H1 (cell line): ENCODE measurements around the gene S100A8. TPM values are rescaled to one million over a fixed set of nuclear protein-coding genes. Genes with fewer than 3 reads are reported as not detected.

ENCODE experiments used
- CTCF ChIA-PET: fragments of 300-600 bp; sonication (Branson Sonifier 250); formaldehyde crosslinking; loops from one replicate; lab custom pipeline; 2021; ENCODE audit not compliant: partially characterized antibody; lab: Charles Lee
- POLR2A ChIA-PET: fragments of 300-600 bp; sonication (Branson Sonifier 250); formaldehyde crosslinking; loops from one replicate; lab custom pipeline; 2021; ENCODE audit warnings: inconsistent platforms; ENCODE audit not compliant: partially characterized antibody; lab: Charles Lee
- DNase-seq, 2 experiments: peaks; one replicate each; pipeline versions ENCODE4 v3.0.0 to v3.0.0-alpha.2; 2010 to 2022; ENCODE audit warnings: low spot score in 2 of 2, low read depth in 1 of 2, mixed read lengths in 1 of 2
- FAIRE-seq: peaks from 2 replicates; lab custom pipeline; 2011; peaks lifted over from hg19 to GRCh38; lab: Jason Lieb, UNC
- H2AFZ ChIP-seq: 2 replicates; pipeline ENCODE4 v1.8.1; 2012; ENCODE audit warnings: low read length, inconsistent platforms
- H2AK5ac ChIP-seq: 2 replicates; pipeline ENCODE4 v1.6.1; 2013; ENCODE audit warnings: low read depth, low read length
- H2BK120ac ChIP-seq: replicated peaks from 2 replicates; pipeline ENCODE3; 2013; ENCODE audit warnings: low read depth, low read length, inconsistent platforms
- H2BK12ac ChIP-seq: 2 replicates; pipeline ENCODE4 v1.6.1; 2013; ENCODE audit warnings: low read depth, low read length
- H2BK15ac ChIP-seq: 2 replicates; pipeline ENCODE4 v1.6.1; 2013; ENCODE audit warnings: low read length
- H2BK20ac ChIP-seq: 2 replicates; pipeline ENCODE4 v1.6.1; 2013; ENCODE audit warnings: low read length
- H2BK5ac ChIP-seq: 2 replicates; pipeline ENCODE4 v1.6.1; 2013; ENCODE audit warnings: low read depth, low read length
- H3K14ac ChIP-seq: 2 replicates; pipeline ENCODE4 v1.6.1; 2013; ENCODE audit warnings: inconsistent platforms; ENCODE audit not compliant: insufficient read length
- H3K18ac ChIP-seq: 2 replicates; pipeline ENCODE4 v1.6.1; 2013; ENCODE audit warnings: low read length; ENCODE audit errors: extremely low read depth
- H3K23ac ChIP-seq: 2 replicates; pipeline ENCODE4 v1.6.1; 2013; ENCODE audit warnings: inconsistent platforms; ENCODE audit not compliant: insufficient read length
- H3K23me2 ChIP-seq: 2 replicates; pipeline ENCODE4 v1.6.1; 2013; ENCODE audit warnings: low read depth, low read length
- H3K27ac ChIP-seq: 2 replicates; pipeline ENCODE4 v1.6.1; 2011; ENCODE audit warnings: low read depth, low read length, inconsistent platforms
- H3K27me3 ChIP-seq, 4 experiments: replicated peaks in 1 of 4; 1 replicate in 1 of 4; 2 replicates in 3 of 4; pipeline versions ENCODE4 v1.6.1 to v1.8.1; 2011 to 2013; ENCODE audit warnings: low read length in 3 of 4, mild to moderate bottlenecking in 3 of 4, inconsistent platforms in 2 of 4, mixed read lengths in 2 of 4, moderate library complexity in 1 of 4; ENCODE audit not compliant: control insufficient read depth in 3 of 4, insufficient read depth in 3 of 4; ENCODE audit errors: extremely low read depth in 1 of 4
- H3K36me3 ChIP-seq, 4 experiments: 2 replicates each; pipeline versions ENCODE4 v1.6.1 to v1.8.1; 2011 to 2013; ENCODE audit warnings: mild to moderate bottlenecking in 4 of 4, low read length in 3 of 4, moderate library complexity in 2 of 4, control low read depth in 1 of 4, inconsistent platforms in 1 of 4; ENCODE audit not compliant: insufficient read depth in 4 of 4, control insufficient read depth in 2 of 4
- H3K4ac ChIP-seq: replicated peaks from 2 replicates; pipeline ENCODE3; 2013; ENCODE audit warnings: low read length, low read depth, mixed read lengths, inconsistent platforms; ENCODE audit not compliant: insufficient read length
- H3K4me1 ChIP-seq, 4 experiments: replicated peaks in 1 of 4; 1 replicate in 1 of 4; 2 replicates in 3 of 4; pipeline versions ENCODE4 v1.6.1 to v1.8.1; 2011 to 2013; ENCODE audit warnings: low read length in 3 of 4, inconsistent platforms in 2 of 4, mixed read lengths in 1 of 4; ENCODE audit not compliant: insufficient read depth in 4 of 4, control insufficient read depth in 3 of 4
- H3K4me2 ChIP-seq, 2 experiments: 2 replicates each; pipeline versions ENCODE4 v1.6.1 to v1.8.1; 2011 to 2013; ENCODE audit warnings: low read depth in 2 of 2, low read length in 2 of 2, control low read depth in 1 of 2, inconsistent platforms in 1 of 2, mild to moderate bottlenecking in 1 of 2; ENCODE audit not compliant: insufficient read depth in 1 of 2
- H3K4me3 ChIP-seq, 4 experiments: fragments of 200-600, 300-600 bp in 1 of 4; sonication (generic), shearing (Covaris generic), sonication (Bioruptor Twin) in 1 of 4; 2 replicates each; pipeline versions ENCODE4 v1.5.1 to v1.8.1; 2011 to 2016; ENCODE audit warnings: low read length in 4 of 4, low read depth in 3 of 4, control low read depth in 2 of 4, inconsistent platforms in 2 of 4, mild to moderate bottlenecking in 2 of 4, mixed read lengths in 1 of 4, moderate library complexity in 1 of 4; ENCODE audit not compliant: insufficient read depth in 2 of 4; ENCODE audit errors: extremely low read depth in 1 of 4
- H3K56ac ChIP-seq: replicated peaks from 2 replicates; pipeline ENCODE3; 2013; ENCODE audit warnings: low read depth, mild to moderate bottlenecking, mixed read lengths, low read length, inconsistent platforms; ENCODE audit not compliant: insufficient read length
- H3K79me1 ChIP-seq: 2 replicates; pipeline ENCODE4 v1.6.1; 2013; ENCODE audit warnings: low read depth, low read length, control low read depth
- H3K79me2 ChIP-seq, 2 experiments: 2 replicates each; pipeline versions ENCODE4 v1.6.1 to v1.8.1; 2012 to 2013; ENCODE audit warnings: low read length in 2 of 2, mild to moderate bottlenecking in 2 of 2, inconsistent platforms in 1 of 2; ENCODE audit not compliant: insufficient read depth in 2 of 2, control insufficient read depth in 1 of 2
- H3K9ac ChIP-seq, 4 experiments: replicated peaks in 1 of 4; 1 replicate in 1 of 4; 2 replicates in 3 of 4; pipeline versions ENCODE4 v1.6.1 to v1.8.1; 2011 to 2013; ENCODE audit warnings: low read depth in 3 of 4, low read length in 3 of 4, control low read depth in 2 of 4, mild to moderate bottlenecking in 2 of 4, moderate library complexity in 2 of 4, inconsistent platforms in 1 of 4; ENCODE audit errors: extremely low read depth in 1 of 4
- H3K9me3 ChIP-seq, 2 experiments: 2 replicates each; pipeline versions ENCODE4 v1.6.1 to v1.8.1; 2012 to 2013; ENCODE audit warnings: mild to moderate bottlenecking in 2 of 2, moderate library complexity in 2 of 2, control low read depth in 1 of 2, inconsistent platforms in 1 of 2, low read depth in 1 of 2, low read length in 1 of 2, mixed read lengths in 1 of 2; ENCODE audit not compliant: insufficient read depth in 2 of 2
- H4K20me1 ChIP-seq, 2 experiments: replicated peaks in 1 of 2; 2 replicates each; pipeline versions ENCODE3 to v1.8.1; 2011 to 2013; ENCODE audit warnings: inconsistent platforms in 2 of 2, low read length in 2 of 2, mild to moderate bottlenecking in 1 of 2; ENCODE audit not compliant: insufficient read depth in 2 of 2, control insufficient read depth in 1 of 2
- H4K5ac ChIP-seq: 2 replicates; pipeline ENCODE4 v1.6.1; 2013; ENCODE audit warnings: low read length, low read depth, mixed read lengths, inconsistent platforms; ENCODE audit not compliant: insufficient read length
- H4K8ac ChIP-seq: 2 replicates; pipeline ENCODE4 v1.8.0; 2013; ENCODE audit warnings: mild to moderate bottlenecking, moderate library complexity, low read length, inconsistent platforms; ENCODE audit not compliant: insufficient read depth; ENCODE audit errors: extremely low read depth
- H4K91ac ChIP-seq: replicated peaks from 2 replicates; pipeline ENCODE3; 2013; ENCODE audit warnings: low read length, mixed read lengths, inconsistent platforms; ENCODE audit not compliant: insufficient read length
- ASH2L ChIP-seq: fragments of 200-600, 300-600 bp; sonication (generic); IDR thresholded peaks from one replicate; pipeline ENCODE4 v1.7.1; 2017; ENCODE audit warnings: low read length
- SIRT6 ChIP-seq: IDR thresholded peaks from one replicate; pipeline ENCODE4 v1.7.1; 2012; ENCODE audit warnings: low read length, inconsistent platforms
- SUZ12 ChIP-seq: fragments of 200-600 bp; sonication (generic); IDR thresholded peaks from 2 replicates; pipeline ENCODE4 v1.6.1; 2012; ENCODE audit warnings: mild to moderate bottlenecking, inconsistent platforms, low read length, moderate library complexity, mixed read lengths
- ZNF274 ChIP-seq: IDR thresholded peaks from 2 replicates; pipeline ENCODE4 v1.7.0; 2012; ENCODE audit warnings: low read length, borderline replicate concordance; ENCODE audit errors: extremely low read depth
- WGBS, 2 experiments: shearing (Covaris generic) in 1 of 2; methylation state at CpG; one replicate each; pipeline versions ENCODE4 v1.1.6 to v1.1.7; 2013 to 2015; ENCODE audit warnings: low lambda C conversion rate in 2 of 2, mixed read lengths in 2 of 2, inconsistent platforms in 1 of 2, low coverage in 1 of 2, missing lambda C conversion rate in 1 of 2; ENCODE audit not compliant: insufficient replicate concordance in 2 of 2, insufficient coverage in 1 of 2, insufficient read length in 1 of 2; ENCODE audit errors: extremely low coverage in 1 of 2, missing lambda C conversion rate in 1 of 2; 5-methylcytosine and 5-hydroxymethylcytosine counted together
- polyA plus RNA-seq, 7 experiments: library from polyadenylated mRNA; depleted of rRNA in 3 of 7; stranded (reverse) in 5 of 7; unstranded in 2 of 7; fragments of >200 nt in 5 of 7; fragments of 200-250 nt in 2 of 7; gene quantifications; 1 replicate in 5 of 7; 2 replicates in 1 of 7; 4 replicates in 1 of 7; pipeline versions ENCODE4 v1.2.1 to v1.2.3, GENCODE V29; 2011 to 2013; ENCODE audit warnings: missing spikeins in 2 of 7, mixed read lengths in 2 of 7
- total RNA-seq: library from RNA; stranded (reverse); fragmentation: NEBNext Ultra II Directional; extraction: Animal tissue kit (Norgen Biotek cat#: 25700); gene quantifications from 2 replicates; pipeline ENCODE4 v1.2.1, GENCODE V29; 2021

The S100A8 gene
- total and polyA plus RNA-seq, 2 of the 8 experiments (the other 6 are each of a cell fraction or from before 2014, with no cell fraction given), result not detected

DNA sequence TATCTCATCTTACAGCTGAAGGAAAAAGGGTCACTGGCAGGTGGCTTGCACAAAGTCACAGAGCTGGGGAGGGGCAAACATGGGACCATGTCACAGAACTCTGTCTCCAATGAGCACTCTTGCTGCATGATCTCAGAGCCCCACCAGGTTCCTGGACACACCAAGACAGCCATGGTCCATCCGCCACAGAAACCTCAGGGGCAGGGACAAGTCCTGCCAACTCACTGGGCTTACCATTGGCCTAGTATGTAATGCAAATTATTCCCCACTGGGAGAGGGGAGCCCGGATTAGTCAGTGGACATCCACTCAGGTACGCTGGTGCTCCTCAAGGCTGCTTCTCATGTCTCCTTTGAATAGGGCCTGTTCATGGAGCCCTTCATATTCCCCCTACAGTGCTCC, 39.7 kb upstream of the S100A8 start:
- no peak overlapping the region for H2AK5ac ChIP-seq
- H3K79me1 ChIP-seq, result no peaks in the 10 kb centered on the region
- WGBS, 2 experiments, result 88% methylated on average over 3 of the region's 3 CpGs; no CpG with 5 or more reads in 1 of the 2 experiments
- H4K20me1 ChIP-seq, result peaks cover 0 to 7% of the 10 kb centered on the region in 2 experiments
- no peak overlapping the region for H2BK15ac ChIP-seq
- H3K56ac ChIP-seq, result no peak overlapping the region
- no peaks in the 10 kb centered on the region for H3K27me3 ChIP-seq
- no peak overlapping the region for H3K4me3 ChIP-seq
- no peak overlapping the region for H2BK12ac ChIP-seq
- H3K4me1 ChIP-seq, result no peaks in the 10 kb centered on the region; a peak in 2 of 7 replicates
- H2BK5ac ChIP-seq, result no peak overlapping the region
- no peak overlapping the region for H3K9ac ChIP-seq
- H4K91ac ChIP-seq, result no peak overlapping the region
- H4K5ac ChIP-seq, result no peak overlapping the region
- H3K23ac ChIP-seq, result no peak overlapping the region
- FAIRE-seq (no peak), DNase-seq (peak in 1 of 2 experiments; percentile 40)
- no peak overlapping the region for H2BK20ac ChIP-seq
- H3K23me2 ChIP-seq, result no peaks in the 10 kb centered on the region; the same call in 1 of the 2 replicates
- H3K14ac ChIP-seq, result no peak overlapping the region
- H2AFZ ChIP-seq, result no peak overlapping the region
- H3K27ac ChIP-seq, result no peak overlapping the region
- no peaks in the 10 kb centered on the region for H3K36me3 ChIP-seq
- H3K79me2 ChIP-seq, result no peaks in the 10 kb centered on the region
- no peak overlapping the region for H2BK120ac ChIP-seq
- no peak overlapping the region for H3K4me2 ChIP-seq
- H3K18ac ChIP-seq, result no peak overlapping the region
- TF ChIP-seq SUZ12, result no peak
- no peak for TF ChIP-seq ZNF274
- TF ChIP-seq ASH2L, result no peak
- TF ChIP-seq SIRT6, result no peak
- H3K9me3 ChIP-seq, result no peaks in the 10 kb centered on the region
- no peak overlapping the region for H4K8ac ChIP-seq
- H3K4ac ChIP-seq, result no peak overlapping the region
- POLR2A ChIA-PET, result no interaction called here
- CTCF ChIA-PET, result interaction anchor here (0.6 to 3.0 kb wide), 9 partner anchors 8 to 77 kb away, joined by 3 to 19 read pairs (median 5); no protein-coding TSS in a partner anchor
